Pancreas (tissue), 10 donors: ENCODE results near the gene TXNL4A. TPM values are rescaled to one million over a fixed set of nuclear protein-coding genes. Genes with fewer than 3 reads are reported as not detected.

Experiments used
- ATAC-seq, 4 donors: fragments of 200-7000 bp; cut with Tn5 transposase; one replicate each; pipeline versions ENCODE4 v1.8.0 to v1.9.1; 2020; ENCODE audit warnings: mild to moderate bottlenecking in 4 of 4, moderate library complexity in 4 of 4
- DNase-seq, 6 donors: peaks; one replicate each; pipeline ENCODE4 v3.0.0-alpha.2; 2020
- FAIRE-seq: peaks from 2 replicates; lab custom pipeline; 2012; peaks lifted over from hg19 to GRCh38; lab: Jason Lieb, UNC
- H3K27ac ChIP-seq, 4 donors: fragments of 200-600 bp; sonication (generic); 1 replicate in 3 of 4; 2 replicates in 1 of 4; pipeline versions ENCODE4 v1.5.0 to v1.8.0; 2020
- H3K27me3 ChIP-seq, 4 donors: fragments of 200-600 bp; one replicate each; pipeline ENCODE4 v1.8.0; 2021
- H3K36me3 ChIP-seq, 3 donors: fragments of 200-600 bp; sonication (generic) in 1 of 3; one replicate each; pipeline versions ENCODE4 v1.5.0 to v1.8.0; 2020 to 2021
- H3K4me1 ChIP-seq, 3 donors: fragments of 200-600 bp; one replicate each; pipeline ENCODE4 v1.8.0; 2021
- H3K4me3 ChIP-seq, 4 donors: fragments of 200-600 bp; sonication (generic) in 2 of 4; one replicate each; pipeline versions ENCODE4 v1.5.0 to v1.8.0; 2020 to 2021
- H3K9me3 ChIP-seq, 4 donors: fragments of 200-600 bp; one replicate each; pipeline ENCODE4 v1.8.0; 2021
- WGBS, 2 donors: extraction: QIAGEN DNeasy Blood & Tissue Kit; methylation state at CpG; one replicate each; pipeline ENCODE4 v1.1.7; 2013; 5-methylcytosine and 5-hydroxymethylcytosine counted together
- intact Hi-C, 3 donors: fragments of 100-400 bp; cut with DNase I; formaldehyde crosslinking; loops; one replicate each; pipeline versions ENCODE4 v1.11.1 to v1.14.2; 2022
- polyA plus RNA-seq, 2 donors: library from polyadenylated mRNA; stranded (reverse); fragments of 200-250 nt; gene quantifications; one replicate each; pipeline ENCODE4 v1.2.3, GENCODE V29; 2013
- total RNA-seq, 6 donors: library from RNA; stranded (reverse); fragmentation: NEBNext Ultra II Directional in 4 of 6; extraction: Animal tissue kit (Norgen Biotek cat#: 25700) in 4 of 6; gene quantifications; one replicate each; pipeline versions ENCODE4 v1.2.1 to v1.2.4, GENCODE V29; 2021 to 2023
- TF ChIP-seq, protein P1 (sequence below), 4 donors: fragments of 200-600 bp; sonication (generic) in 3 of 4; IDR thresholded peaks; one replicate each; pipeline versions ENCODE4 v1.5.0 to v1.8.0; 2021; ENCODE audit warnings: antibody characterized with exemption in 4 of 4
- donor health status: healthy with polysubstance abuse.
- donor health status: DM: no; HTN: no; CAD: no; lungs with moderate emphysema.
- donor health status: DM: no; HTN: no; CAD: no.
- donor health status: control.
- donor health status: control.
- donor health status: Bipolar disorder and iron deficiency.
- donor health status: DM: yes; HTN: yes; CAD: no.
- donor health status: DM: no; HTN: no; CAD: no.
- donor health status: DM: no; HTN: no; CAD: no.
- donor health status: DM: yes; HTN: yes; CAD: no.

TXNL4A gene
- total and polyA plus RNA-seq, 8 donors: 40.5 to 64.6 (median 49.0) TPM

DNA sequence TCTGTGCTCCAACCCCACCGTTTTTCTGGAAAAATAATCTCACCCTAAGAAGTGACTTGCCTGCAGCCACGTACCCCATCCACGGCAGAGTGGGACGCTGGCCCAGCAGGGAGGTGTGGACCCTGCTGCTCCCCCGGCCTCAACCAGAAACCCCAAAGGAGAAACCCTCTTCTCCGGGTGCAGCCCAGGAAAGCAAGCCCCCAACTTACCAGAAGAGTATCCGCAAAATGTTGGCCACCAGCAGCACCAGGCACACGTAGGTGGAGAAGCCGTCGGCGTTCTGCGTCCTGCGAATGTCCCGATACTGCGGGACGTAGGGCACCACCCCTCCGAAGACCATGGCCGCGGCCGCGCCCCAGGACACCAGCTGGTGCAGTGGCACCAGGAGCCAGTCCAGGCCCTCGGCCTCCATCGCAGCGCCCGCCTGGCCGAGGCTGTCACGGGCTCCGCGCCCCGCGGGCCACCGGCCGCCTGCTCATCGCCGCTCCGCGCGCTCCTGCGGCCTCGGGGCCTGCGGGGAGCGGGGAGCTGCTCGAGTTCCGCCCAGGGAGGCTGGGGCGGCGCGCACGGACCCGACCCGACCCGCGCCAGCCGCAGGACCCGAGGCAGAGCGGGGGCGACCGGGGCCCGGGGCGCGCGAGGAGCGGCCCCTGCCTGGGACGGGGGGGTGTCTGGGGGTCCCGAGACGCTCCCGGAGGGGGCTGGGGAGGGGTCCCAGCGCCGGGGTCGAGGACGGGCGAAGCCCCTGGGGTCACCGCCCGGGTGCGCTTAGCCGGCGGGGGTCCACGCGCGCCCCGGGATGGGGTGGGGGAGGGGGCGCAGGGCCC, 37.6 kb downstream of the TXNL4A start:
- intact Hi-C loops: no loop called here
- WGBS, 2 donors: 1 to 2% methylated on average over 64 to 81 of the region's 81 CpGs
- peak overlapping the region; percentile 76 to 93 (median 80) for H3K4me3 ChIP-seq
- H3K36me3 ChIP-seq: no peaks in the 10 kb centered on the region
- H3K9me3 ChIP-seq: no peaks in the 10 kb centered on the region
- ATAC-seq (peak; percentile 33 to 65 (median 52)), DNase-seq (peak in 5 of 6 donors; percentile 42 to 85 (median 71)), FAIRE-seq (no peak)
- TF ChIP-seq, protein P1, sequence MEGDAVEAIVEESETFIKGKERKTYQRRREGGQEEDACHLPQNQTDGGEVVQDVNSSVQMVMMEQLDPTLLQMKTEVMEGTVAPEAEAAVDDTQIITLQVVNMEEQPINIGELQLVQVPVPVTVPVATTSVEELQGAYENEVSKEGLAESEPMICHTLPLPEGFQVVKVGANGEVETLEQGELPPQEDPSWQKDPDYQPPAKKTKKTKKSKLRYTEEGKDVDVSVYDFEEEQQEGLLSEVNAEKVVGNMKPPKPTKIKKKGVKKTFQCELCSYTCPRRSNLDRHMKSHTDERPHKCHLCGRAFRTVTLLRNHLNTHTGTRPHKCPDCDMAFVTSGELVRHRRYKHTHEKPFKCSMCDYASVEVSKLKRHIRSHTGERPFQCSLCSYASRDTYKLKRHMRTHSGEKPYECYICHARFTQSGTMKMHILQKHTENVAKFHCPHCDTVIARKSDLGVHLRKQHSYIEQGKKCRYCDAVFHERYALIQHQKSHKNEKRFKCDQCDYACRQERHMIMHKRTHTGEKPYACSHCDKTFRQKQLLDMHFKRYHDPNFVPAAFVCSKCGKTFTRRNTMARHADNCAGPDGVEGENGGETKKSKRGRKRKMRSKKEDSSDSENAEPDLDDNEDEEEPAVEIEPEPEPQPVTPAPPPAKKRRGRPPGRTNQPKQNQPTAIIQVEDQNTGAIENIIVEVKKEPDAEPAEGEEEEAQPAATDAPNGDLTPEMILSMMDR (IDR thresholded peaks at IDR 0.05): no peak
- H3K27ac ChIP-seq: peak overlapping the region; percentile 22 to 63 (median 44)
- H3K27me3 ChIP-seq: no peaks in the 10 kb centered on the region
- peaks cover 0 to 19% (median 0%) of the 10 kb centered on the region in 3 donors for H3K4me1 ChIP-seq

DNA sequence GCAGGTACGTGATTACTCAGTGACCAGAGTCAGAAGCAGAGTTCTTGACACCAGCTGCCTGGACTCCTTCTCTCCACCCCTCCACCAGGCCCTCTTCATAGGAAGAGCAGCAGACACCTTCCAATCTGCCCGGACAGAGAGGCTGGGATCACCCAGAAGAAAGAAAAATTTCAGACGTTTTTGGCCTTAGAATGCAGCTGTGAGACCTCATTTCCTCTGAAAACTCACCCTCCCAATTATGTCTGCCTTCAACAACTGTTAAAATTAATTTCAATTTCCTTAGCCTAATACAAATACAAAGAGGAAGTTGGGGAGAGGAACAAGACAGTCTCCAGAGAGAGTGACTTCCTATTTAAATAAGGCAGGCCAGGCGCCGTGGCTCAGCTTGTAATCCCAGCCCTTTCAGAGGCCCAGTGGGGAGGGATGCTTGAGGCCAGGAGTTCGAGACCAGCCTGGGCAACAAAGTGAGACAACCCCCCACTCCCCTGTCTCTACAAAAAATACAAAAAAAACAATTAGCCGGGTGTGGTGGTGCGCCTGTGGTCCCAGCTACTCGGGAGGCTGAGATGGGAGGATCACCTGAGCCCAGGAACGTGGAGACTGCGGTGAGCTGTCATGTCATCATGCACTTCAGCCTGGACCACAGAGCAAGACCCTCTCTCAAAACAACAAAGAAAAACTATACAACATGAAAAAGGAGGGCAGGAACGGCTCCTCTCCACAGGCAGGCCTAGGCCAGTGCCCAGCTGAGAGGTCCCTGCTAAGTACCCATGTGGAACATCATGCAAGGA, 38.5 kb downstream of the TXNL4A start:
- DNase-seq: no peak
- H3K4me3 ChIP-seq: peak overlapping the region; percentile 76 to 93 (median 80)
- H3K27ac ChIP-seq: peak overlapping the region in 2 of 4 donors; percentile 50 to 63
- 54 to 64% methylated on average over 12 of the region's 12 CpGs for WGBS, 2 donors
- H3K27me3 ChIP-seq: no peaks in the 10 kb centered on the region
- no peaks in the 10 kb centered on the region for H3K36me3 ChIP-seq
- H3K4me1 ChIP-seq: peaks cover 0 to 26% (median 3%) of the 10 kb centered on the region in 3 donors
- no peak for FAIRE-seq
- TF ChIP-seq, protein P1 (IDR thresholded peaks at IDR 0.05): no peak
- ATAC-seq: peak in 2 of 4 donors; percentile 15 to 20
- no peaks in the 10 kb centered on the region for H3K9me3 ChIP-seq
- intact Hi-C loops: no loop called here

DNA sequence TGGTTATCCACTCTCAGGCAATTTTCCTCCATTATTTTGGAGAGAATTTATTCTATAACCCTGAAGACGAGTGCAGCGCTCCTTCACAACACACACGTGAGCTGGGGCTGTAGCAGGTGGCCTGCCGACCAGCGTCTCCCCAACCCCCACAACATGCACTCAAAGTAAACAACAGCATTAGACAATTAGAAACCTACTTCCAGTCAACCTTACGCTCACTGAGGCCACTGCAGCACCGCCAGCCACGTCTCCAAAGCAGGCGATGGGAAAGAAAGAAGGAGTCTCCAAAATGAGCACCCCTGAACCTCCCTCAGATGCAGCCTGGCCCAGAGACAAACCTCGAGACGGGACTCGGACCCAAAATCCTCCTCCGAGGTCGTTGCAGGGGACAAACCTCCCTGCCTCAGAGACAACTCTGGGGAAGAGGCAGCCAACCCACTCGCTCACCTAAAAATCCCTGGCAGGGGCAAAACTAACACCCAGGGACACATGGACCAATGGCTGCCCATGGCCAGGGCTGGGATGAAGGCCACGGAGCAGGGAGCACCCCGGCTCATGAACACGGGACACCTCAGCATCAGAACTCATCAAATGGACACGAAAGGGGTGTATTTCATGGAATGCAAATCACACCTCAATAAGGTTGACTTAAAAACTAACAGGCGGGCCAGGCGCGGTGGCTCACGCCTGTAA, 39.5 kb downstream of the TXNL4A start:
- ATAC-seq: no peak
- no peak overlapping the region for H3K4me3 ChIP-seq
- FAIRE-seq: no peak

DNA sequence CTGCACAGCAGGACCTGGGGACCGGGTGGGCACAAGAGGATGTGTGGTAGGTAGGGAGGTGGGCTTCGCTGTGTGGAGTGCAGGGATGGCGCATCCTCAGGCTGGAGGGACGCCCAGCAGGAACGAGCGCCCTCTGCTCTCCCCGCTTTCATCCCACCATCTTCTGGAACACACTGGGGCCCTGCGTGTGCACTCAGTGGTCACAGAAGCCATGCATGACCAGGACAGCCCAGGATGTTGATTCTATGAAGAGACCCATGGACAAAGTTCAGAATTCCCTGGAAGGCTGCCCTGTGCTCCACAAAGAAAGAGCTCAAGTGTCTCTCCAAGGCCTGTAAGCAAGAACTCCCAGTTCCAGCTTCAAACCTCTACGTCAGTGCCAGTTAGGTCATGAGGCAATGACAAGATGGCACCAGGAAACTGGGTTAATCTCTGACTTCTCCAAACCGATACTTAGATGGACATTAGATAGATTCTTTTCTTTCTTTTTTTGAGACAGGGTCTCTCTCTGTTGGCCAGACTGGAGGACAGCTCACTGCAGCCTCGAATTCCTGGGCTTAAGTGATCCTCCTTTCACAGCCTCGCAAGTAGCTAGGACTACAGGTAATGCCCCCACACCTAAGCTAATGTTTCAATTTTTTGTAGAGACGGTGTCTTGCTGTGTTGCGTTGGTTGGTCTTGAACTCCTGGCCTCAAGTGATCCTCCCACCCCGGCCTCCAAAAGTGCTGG, 40.3 kb downstream of the TXNL4A start:
- Histone ChIP-seq H3K27ac (no peak overlapping the region), H3K4me3 (no peak overlapping the region), H3K36me3 (no peaks in the 10 kb centered on the region), H3K27me3 (no peaks in the 10 kb centered on the region), H3K9me3 (no peaks in the 10 kb centered on the region), H3K4me1 (peaks cover 0 to 35% (median 15%) of the 10 kb centered on the region in 3 donors)
- WGBS, 2 donors: 87 to 89% methylated on average over 15 of the region's 15 CpGs
- TF ChIP-seq, protein P1 (IDR thresholded peaks at IDR 0.05): no peak
- ATAC-seq (no peak), FAIRE-seq (no peak), DNase-seq (peak in 1 of 6 donors; percentile 6)
- intact Hi-C loops: no loop called here

More for the DNA sequence above, 39.5 kb downstream of the TXNL4A start:
- peak in 2 of 6 donors; percentile 2 to 8 for DNase-seq
- TF ChIP-seq, protein P1 (IDR thresholded peaks at IDR 0.05): no peak
- WGBS, 2 donors: 86% methylated on average over 23 of the region's 23 CpGs
- Histone ChIP-seq H3K4me1 (peaks cover 0 to 34% (median 12%) of the 10 kb centered on the region in 3 donors), H3K27me3 (no peaks in the 10 kb centered on the region), H3K9me3 (no peaks in the 10 kb centered on the region), H3K36me3 (no peaks in the 10 kb centered on the region), H3K27ac (no peak overlapping the region)
- intact Hi-C loops: no loop called here
